HG03469 (cell line): Measurements from ENCODE around the gene ATXN2L.

Source experiments
- ATAC-seq: cut with Tn5 transposase; IDR thresholded peaks from one replicate; pipeline ENCODE4 v1.9.1; 2021; ENCODE audit warnings: mild to moderate bottlenecking, moderate library complexity, moderate number of reproducible peaks; ENCODE audit not compliant: unreplicated experiment

Gene ATXN2L

GRCh38 chr16:28835864-28836760 lies 13.3 kb downstream of the ATXN2L start:
- no peak for ATAC-seq

GRCh38 chr16:28836761-28837064 lies 13.9 kb downstream of the ATXN2L start:
- ATAC-seq = no peak

GRCh38 chr16:28837672-28838557 lies 15.1 kb downstream of the ATXN2L start:
- no peak for ATAC-seq

- ATAC-seq = no peak
These were observed 15.7 kb downstream of the ATXN2L start for GRCh38 chr16:28838558-28838918.

- no peak for ATAC-seq
These were observed 16.3 kb downstream of the ATXN2L start for GRCh38 chr16:28839004-28839639.

GRCh38 chr16:28839899-28840298 lies 17.1 kb downstream of the ATXN2L start:
- no peak for ATAC-seq

GRCh38 chr16:28842696-28843095 lies 19.9 kb downstream of the ATXN2L start:
- no peak for ATAC-seq

GRCh38 chr16:28843766-28844165 lies 21.0 kb downstream of the ATXN2L start:
- ATAC-seq = no peak

GRCh38 chr16:28844226-28844885 lies 21.6 kb downstream of the ATXN2L start:
- no peak for ATAC-seq

GRCh38 chr16:28845293-28845692 lies 22.5 kb downstream of the ATXN2L start:
- ATAC-seq = no peak

GRCh38 chr16:28845761-28846079 lies 22.9 kb downstream of the ATXN2L start:
- ATAC-seq = no peak

GRCh38 chr16:28846080-28846932 lies 23.5 kb downstream of the ATXN2L start, which contains the start of gene TUFM:
Gene TUFM, minus strand, starts transcription at chr16:28846348. Its CDS starts 79 bp downstream, at chr16:28846269.
- ATAC-seq = peak; percentile 69

- ATAC-seq = no peak
These were observed 24.1 kb downstream of the ATXN2L start for GRCh38 chr16:28846933-28847273.

- ATAC-seq = no peak
These were observed 35.6 kb downstream of the ATXN2L start for GRCh38 chr16:28858421-28858820.

- ATAC-seq = no peak
These were observed 36.5 kb downstream of the ATXN2L start for GRCh38 chr16:28859326-28859725.

- ATAC-seq = no peak
These were observed 41.4 kb downstream of the ATXN2L start for GRCh38 chr16:28863929-28864793.

- ATAC-seq = no peak
These were observed 42.3 kb downstream of the ATXN2L start for GRCh38 chr16:28865001-28865688.

- ATAC-seq = no peak
These were observed 43.1 kb downstream of the ATXN2L start for GRCh38 chr16:28865722-28866453.
